ENCODE measurements around the gene KTN1. TPM values are rescaled to one million over a fixed set of nuclear protein-coding genes. Genes with fewer than 3 reads are reported as not detected.

KTN1 gene
- total RNA-seq, 2 experiments from 2014 or later: 107 to 113 TPM

- TF ChIP-seq CTCF (IDR thresholded peaks at IDR 0.05): no peak
- Mint-ChIP-seq H3K4me1 (ENCODE audit: low read depth) (peaks cover 5% of the 10 kb centered on the region), H3K36me3 (ENCODE audit: low read depth) (peaks cover 67% of the 10 kb centered on the region), H3K9me3 (peaks cover 12% of the 10 kb centered on the region), H3K4me3 (no peak overlapping the region), H3K27me3 (no peaks in the 10 kb centered on the region), H3K27ac (no peak overlapping the region)
- intact Hi-C loops (cut with micrococcal nuclease): no loop called here
- no peak for ATAC-seq
- ChIA-PET CTCF (no interaction called here), POLR2A (no interaction called here)
- DNase-seq: no peak
Measured at GRCh38 chr14:55621391-55621790, 41.4 kb downstream of the KTN1 start.

GRCh38 chr14:55624913-55625312 is 44.9 kb downstream of the KTN1 start:
- ATAC-seq: no peak
- H3K4me1 Mint-ChIP-seq (ENCODE audit: low read depth): peaks cover 8% of the 10 kb centered on the region
- intact Hi-C loops (cut with micrococcal nuclease): no loop called here
- H3K27me3 Mint-ChIP-seq: no peaks in the 10 kb centered on the region
- CTCF ChIA-PET: interaction anchor here (1.4 kb wide), 1 partner anchor 38 kb away, joined by 3 read pairs; no protein-coding TSS in a partner anchor
- no peak overlapping the region for H3K27ac Mint-ChIP-seq
- H3K36me3 Mint-ChIP-seq (ENCODE audit: low read depth): peaks cover 55% of the 10 kb centered on the region
- TF ChIP-seq CTCF (IDR thresholded peaks at IDR 0.05): no peak
- POLR2A ChIA-PET: no interaction called here
- H3K9me3 Mint-ChIP-seq: peaks cover 10% of the 10 kb centered on the region
- no peak overlapping the region for H3K4me3 Mint-ChIP-seq
- no peak for DNase-seq

- DNase-seq: no peak
- Mint-ChIP-seq H3K4me3 (no peak overlapping the region), H3K4me1 (ENCODE audit: low read depth) (peaks cover 8% of the 10 kb centered on the region), H3K27me3 (no peaks in the 10 kb centered on the region), H3K36me3 (ENCODE audit: low read depth) (peaks cover 53% of the 10 kb centered on the region), H3K27ac (no peak overlapping the region), H3K9me3 (peaks cover 7% of the 10 kb centered on the region)
- no peak for ATAC-seq
- ChIA-PET POLR2A (no interaction called here), CTCF (interaction anchor here (1.4 kb wide), 1 partner anchor 38 kb away, joined by 3 read pairs; no protein-coding TSS in a partner anchor)
- intact Hi-C loops (cut with micrococcal nuclease): no loop called here
- no peak for TF ChIP-seq CTCF (IDR thresholded peaks at IDR 0.05)
Measured at GRCh38 chr14:55625481-55625880, 45.5 kb downstream of the KTN1 start.

- intact Hi-C loops (cut with micrococcal nuclease): no loop called here
- ChIA-PET CTCF (interaction anchor here (1.4 kb wide), 1 partner anchor 39 kb away, joined by 3 read pairs; no protein-coding TSS in a partner anchor), POLR2A (no interaction called here)
- Mint-ChIP-seq H3K27ac (no peak overlapping the region), H3K27me3 (no peaks in the 10 kb centered on the region), H3K4me1 (ENCODE audit: low read depth) (peaks cover 6% of the 10 kb centered on the region), H3K9me3 (peaks cover 3% of the 10 kb centered on the region), H3K36me3 (ENCODE audit: low read depth) (peaks cover 51% of the 10 kb centered on the region), H3K4me3 (no peak overlapping the region)
- DNase-seq (no peak), ATAC-seq (no peak)
- TF ChIP-seq CTCF (IDR thresholded peaks at IDR 0.05): no peak
Measured at GRCh38 chr14:55626131-55626530, 46.1 kb downstream of the KTN1 start.

DNA sequence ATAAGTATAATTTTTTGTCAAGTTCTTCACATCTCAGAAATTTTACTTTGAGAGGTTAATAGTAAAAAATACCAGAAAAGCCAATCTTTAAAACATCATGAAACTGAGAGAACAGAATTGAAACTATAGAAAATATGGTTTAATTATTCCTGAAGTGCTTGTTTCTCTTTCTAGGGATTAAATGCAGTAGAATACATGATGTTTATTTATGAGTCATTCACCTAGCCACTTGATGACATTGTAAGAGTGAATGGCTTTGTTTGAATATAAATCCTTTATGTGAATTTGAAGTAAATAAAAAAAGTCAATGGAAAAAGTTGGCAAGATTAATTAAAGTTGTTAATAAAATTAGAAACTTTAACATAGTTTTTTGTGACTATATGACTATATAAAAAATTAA is 48.4 kb downstream of the KTN1 start:
- peaks cover 3% of the 10 kb centered on the region for H3K4me1 Mint-ChIP-seq (ENCODE audit: low read depth)
- no peak overlapping the region for H3K4me3 Mint-ChIP-seq
- POLR2A ChIA-PET: no interaction called here
- H3K9me3 Mint-ChIP-seq: peaks cover 3% of the 10 kb centered on the region
- peaks cover 38% of the 10 kb centered on the region for H3K36me3 Mint-ChIP-seq (ENCODE audit: low read depth)
- ATAC-seq (no peak), DNase-seq (no peak)
- intact Hi-C loops (cut with micrococcal nuclease): no loop called here
- no peak for TF ChIP-seq CTCF (IDR thresholded peaks at IDR 0.05)
- CTCF ChIA-PET: no interaction called here
- H3K27me3 Mint-ChIP-seq: no peaks in the 10 kb centered on the region
- no peak overlapping the region for H3K27ac Mint-ChIP-seq
